ENCODE results near the gene FAM199X. TPM values are rescaled to one million over a fixed set of nuclear protein-coding genes. Genes with fewer than 3 reads are reported as not detected.
"Not testable (repeated sequence)": the region's sequence is repeated elsewhere in the genome, so short reads cannot be mapped to it uniquely, and the experiment has no call there.

FAM199X gene
- total and polyA plus RNA-seq, 2 experiments from 2014 or later: 9.7 to 16.9 TPM

DNA sequence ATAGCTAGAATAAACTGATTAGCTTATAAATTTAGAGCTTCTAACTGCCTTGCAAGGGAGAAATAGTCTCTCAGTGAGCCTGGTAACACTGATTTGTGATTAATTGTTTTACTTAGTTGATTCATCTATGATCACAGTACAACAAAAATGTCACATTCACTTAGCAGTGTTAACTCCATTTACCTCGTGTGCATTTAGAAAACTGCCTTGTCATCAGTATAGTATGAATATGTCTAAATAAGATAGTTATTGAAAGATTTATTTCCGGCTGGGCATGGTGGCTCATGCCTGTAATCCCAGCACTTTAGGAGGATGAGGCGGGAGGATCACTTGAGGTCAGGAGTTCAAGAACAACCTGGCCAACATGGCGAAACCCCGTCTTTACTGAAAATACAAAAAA is 39.3 kb downstream of the FAM199X start:
- no peaks in the 10 kb centered on the region for H4K20me1 ChIP-seq (ENCODE audit: insufficient read depth)
- no peak overlapping the region for H3K4me2 ChIP-seq (ENCODE audit: unreplicated experiment)
- no peak overlapping the region for H3K9ac ChIP-seq
- WGBS, 2 experiments (ENCODE audit: low coverage in 1 of 2, low lambda C conversion rate in 2 of 2, missing lambda C conversion rate in 2 of 2): 78 to 79% methylated on average over 4 to 5 of the region's 5 CpGs
- no peaks in the 10 kb centered on the region for H3F3A ChIP-seq (ENCODE audit: insufficient read depth)
- H3K79me2 ChIP-seq (ENCODE audit: insufficient read depth): no peaks in the 10 kb centered on the region
- H2AFZ ChIP-seq: no peak overlapping the region
- DNase-seq: no peak
- no peak overlapping the region for H3K4me3 ChIP-seq
- H3K27me3 ChIP-seq (replicated peaks; ENCODE audit: insufficient read depth): no peaks in the 10 kb centered on the region
- no peaks in the 10 kb centered on the region for H3K9me2 ChIP-seq (ENCODE audit: insufficient read depth)
- in situ Hi-C loops (cut with MboI): no loop called here
- TF ChIP-seq EZH2 (IDR thresholded peaks at IDR 0.05; ENCODE audit: insufficient read depth, poor library complexity, severe bottlenecking) (no peak), EZH2phosphoT487 (IDR thresholded peaks at IDR 0.05; ENCODE audit: insufficient read depth, low read depth) (no peak)
- H3K27ac ChIP-seq: no peak overlapping the region
- no peaks in the 10 kb centered on the region for H3K36me3 ChIP-seq (ENCODE audit: low read depth)
- no peaks in the 10 kb centered on the region for H3K4me1 ChIP-seq (ENCODE audit: insufficient read depth)
- H3K9me3 ChIP-seq (ENCODE audit: low read depth): no peaks in the 10 kb centered on the region

DNA sequence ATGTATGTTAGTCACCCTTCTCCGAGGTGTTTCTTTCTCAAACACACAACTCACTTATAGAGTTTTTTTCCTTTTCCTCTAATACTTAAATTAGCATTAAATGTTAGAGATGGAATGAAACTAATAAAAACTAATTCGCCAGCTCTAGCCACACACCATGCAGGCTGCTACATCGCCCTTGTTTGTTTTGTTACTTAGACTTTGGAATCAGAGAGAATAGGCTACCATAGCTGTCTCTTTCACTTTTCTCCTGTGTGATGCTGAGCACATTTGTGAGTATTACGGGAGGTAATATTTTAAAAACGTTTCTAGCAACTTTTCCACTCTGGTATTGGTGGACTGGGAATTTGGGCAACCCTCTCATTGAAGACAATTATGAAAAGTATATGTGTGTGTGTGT is 44.9 kb downstream of the FAM199X start:
- no peaks in the 10 kb centered on the region for H3K4me1 ChIP-seq (ENCODE audit: insufficient read depth)
- no peaks in the 10 kb centered on the region for H3K36me3 ChIP-seq (ENCODE audit: low read depth)
- no peak for TF ChIP-seq EZH2 (IDR thresholded peaks at IDR 0.05; ENCODE audit: insufficient read depth, poor library complexity, severe bottlenecking)
- TF ChIP-seq EZH2phosphoT487 (IDR thresholded peaks at IDR 0.05; ENCODE audit: insufficient read depth, low read depth): no peak
- H3K9me3 ChIP-seq (ENCODE audit: low read depth): no peaks in the 10 kb centered on the region
- H3F3A ChIP-seq (ENCODE audit: insufficient read depth): no peaks in the 10 kb centered on the region
- no peaks in the 10 kb centered on the region for H3K9me2 ChIP-seq (ENCODE audit: insufficient read depth)
- H3K27ac ChIP-seq: no peak overlapping the region
- H3K9ac ChIP-seq: no peak overlapping the region
- no peak overlapping the region for H3K4me2 ChIP-seq (ENCODE audit: unreplicated experiment)
- H2AFZ ChIP-seq: no peak overlapping the region
- in situ Hi-C loops (cut with MboI): no loop called here
- DNase-seq: no peak
- no peaks in the 10 kb centered on the region for H3K27me3 ChIP-seq (replicated peaks; ENCODE audit: insufficient read depth)
- no peaks in the 10 kb centered on the region for H4K20me1 ChIP-seq (ENCODE audit: insufficient read depth)
- no peak overlapping the region for H3K4me3 ChIP-seq
- WGBS, 2 experiments (ENCODE audit: low coverage in 1 of 2, low lambda C conversion rate in 2 of 2, missing lambda C conversion rate in 2 of 2): 86 to 92% methylated on average over 5 of the region's 5 CpGs
- H3K79me2 ChIP-seq (ENCODE audit: insufficient read depth): no peaks in the 10 kb centered on the region

GRCh38 chrX:104230060-104230459 is 63.8 kb downstream of the FAM199X start:
- H3K4me1 ChIP-seq (ENCODE audit: insufficient read depth); H3K27ac ChIP-seq; H3F3A ChIP-seq (ENCODE audit: insufficient read depth); H3K27me3 ChIP-seq (replicated peaks; ENCODE audit: insufficient read depth); DNase-seq; H2AFZ ChIP-seq; H3K9ac ChIP-seq; H3K4me2 ChIP-seq (ENCODE audit: unreplicated experiment); H3K36me3 ChIP-seq (ENCODE audit: low read depth); H3K9me2 ChIP-seq (ENCODE audit: insufficient read depth); in situ Hi-C loops (cut with MboI); H3K9me3 ChIP-seq (ENCODE audit: low read depth); H3K4me3 ChIP-seq; H4K20me1 ChIP-seq (ENCODE audit: insufficient read depth); H3K79me2 ChIP-seq (ENCODE audit: insufficient read depth): not testable (repeated sequence)
- 72 to 77% methylated on average over 4 to 10 of the region's 10 CpGs for WGBS, 2 experiments (ENCODE audit: low coverage in 1 of 2, low lambda C conversion rate in 2 of 2, missing lambda C conversion rate in 2 of 2)

Other genes with a start within 250 kb of the FAM199X start
- gene TMSB15B, start 203.8 kb upstream of the FAM199X start, total RNA-seq (2014; rRNA removed; shearing (Covaris generic)): 0.63 and 1.4 TPM in 2 replicates
- gene TMSB15B, start 203.8 kb upstream of the FAM199X start, polyA plus RNA-seq (2016; fragmentation: Nextera tagmentation; extraction: Ambion mirVana): 7.3 and 8.7 TPM in 2 replicates
- not detected in 2 replicates for gene H2BW1, start 152.7 kb upstream of the FAM199X start, total RNA-seq (2014; rRNA removed; shearing (Covaris generic))
- gene H2BW1, start 152.7 kb upstream of the FAM199X start, polyA plus RNA-seq (2016; fragmentation: Nextera tagmentation; extraction: Ambion mirVana): not detected in 2 replicates
- gene H2BW2, start 126.5 kb upstream of the FAM199X start, total RNA-seq (2014; rRNA removed; shearing (Covaris generic)): not detected in 2 replicates
- gene H2BW2, start 126.5 kb upstream of the FAM199X start, polyA plus RNA-seq (2016; fragmentation: Nextera tagmentation; extraction: Ambion mirVana): not detected in 2 replicates
- gene TMSB15C, start 90.2 kb upstream of the FAM199X start, total RNA-seq (2014; rRNA removed; shearing (Covaris generic)): 1.8 and 4.1 TPM in 2 replicates
- 0.30 and 0.39 TPM in 2 replicates for gene TMSB15C, start 90.2 kb upstream of the FAM199X start, polyA plus RNA-seq (2016; fragmentation: Nextera tagmentation; extraction: Ambion mirVana)
- 1.4 TPM in 1 of 2 replicates, not detected in the other for gene ZCCHC18, start 53.9 kb upstream of the FAM199X start, total RNA-seq (2014; rRNA removed; shearing (Covaris generic))
- 0.57 and 0.58 TPM in 2 replicates for gene ZCCHC18, start 53.9 kb upstream of the FAM199X start, polyA plus RNA-seq (2016; fragmentation: Nextera tagmentation; extraction: Ambion mirVana)
- 6.1 and 9.9 TPM in 2 replicates for gene SLC25A53, start 9.4 kb upstream of the FAM199X start, total RNA-seq (2014; rRNA removed; shearing (Covaris generic))
- gene SLC25A53, start 9.4 kb upstream of the FAM199X start, polyA plus RNA-seq (2016; fragmentation: Nextera tagmentation; extraction: Ambion mirVana): 6.0 and 6.2 TPM in 2 replicates
- gene ESX1, start 88.5 kb downstream of the FAM199X start, total RNA-seq (2014; rRNA removed; shearing (Covaris generic)): not detected in 2 replicates
- not detected in 2 replicates for gene ESX1, start 88.5 kb downstream of the FAM199X start, polyA plus RNA-seq (2016; fragmentation: Nextera tagmentation; extraction: Ambion mirVana)